Measurements from ENCODE around the gene CMTM8.

CMTM8 gene

GRCh38 chr3:32355751-32356291 is 117.3 kb downstream of the CMTM8 start:
- no peak overlapping the region for H3K4me3 ChIP-seq (ENCODE audit: low read depth, low read length)
- no peak for TF ChIP-seq CTCF (IDR thresholded peaks at IDR 0.05; ENCODE audit: borderline replicate concordance, insufficient read depth, low read depth, low read length)

DNA sequence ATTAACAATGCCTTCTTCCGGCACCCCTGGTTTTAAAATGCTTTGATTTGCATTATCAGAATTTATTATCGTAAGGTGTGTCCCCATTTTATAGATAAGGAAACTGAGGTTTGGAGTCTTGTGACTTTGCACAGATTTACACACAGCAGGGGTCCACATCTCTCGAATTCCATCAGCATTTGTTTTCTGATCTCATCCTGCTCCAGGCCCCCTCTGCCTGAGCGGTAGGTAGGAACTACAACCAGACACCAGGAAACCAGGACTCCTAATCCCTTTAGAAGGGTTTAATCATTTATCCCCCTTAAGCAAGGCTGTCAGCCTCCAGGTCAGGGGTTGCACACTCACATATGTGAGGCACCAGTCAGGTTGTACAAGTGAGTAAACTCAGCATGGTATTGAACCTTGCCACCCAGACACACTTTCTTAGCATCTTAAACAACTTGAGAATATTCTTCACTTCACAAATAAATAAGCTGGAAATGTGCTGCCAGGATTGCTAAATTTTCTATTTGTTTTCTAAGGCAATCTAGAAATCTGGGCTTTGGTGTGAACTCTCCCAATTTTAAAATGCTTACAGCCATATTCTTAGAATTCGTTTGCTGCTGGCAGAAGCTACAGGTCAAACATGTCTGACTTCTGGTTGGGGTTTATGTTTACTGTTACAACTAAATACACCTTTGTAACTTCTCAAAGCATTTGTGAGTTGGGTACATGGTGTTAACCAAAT is 121.4 kb downstream of the CMTM8 start:
- no peak for TF ChIP-seq CTCF (IDR thresholded peaks at IDR 0.05; ENCODE audit: borderline replicate concordance, insufficient read depth, low read depth, low read length)
- no peak overlapping the region for H3K4me3 ChIP-seq (ENCODE audit: low read depth, low read length)

GRCh38 chr3:32360493-32360827 is 122.0 kb downstream of the CMTM8 start:
- H3K4me3 ChIP-seq (ENCODE audit: low read depth, low read length), result no peak overlapping the region
- no peak for TF ChIP-seq CTCF (IDR thresholded peaks at IDR 0.05; ENCODE audit: borderline replicate concordance, insufficient read depth, low read depth, low read length)

GRCh38 chr3:32366638-32367397 is 128.3 kb downstream of the CMTM8 start:
- TF ChIP-seq CTCF (IDR thresholded peaks at IDR 0.05; ENCODE audit: borderline replicate concordance, insufficient read depth, low read depth, low read length), result no peak
- no peak overlapping the region for H3K4me3 ChIP-seq (ENCODE audit: low read depth, low read length)

- no peak overlapping the region for H3K4me3 ChIP-seq (ENCODE audit: low read depth, low read length)
- no peak for TF ChIP-seq CTCF (IDR thresholded peaks at IDR 0.05; ENCODE audit: borderline replicate concordance, insufficient read depth, low read depth, low read length)
Observed at GRCh38 chr3:32367442-32367841, 129.0 kb downstream of the CMTM8 start.

- no peak for TF ChIP-seq CTCF (IDR thresholded peaks at IDR 0.05; ENCODE audit: borderline replicate concordance, insufficient read depth, low read depth, low read length)
- H3K4me3 ChIP-seq (ENCODE audit: low read depth, low read length), result no peak overlapping the region
Observed at GRCh38 chr3:32371461-32372212, 133.2 kb downstream of the CMTM8 start.

All from GM12875 (cell line).